CMK (cell line): ENCODE measurements around the gene EPG5.
"Not testable (repeated sequence)": the region's sequence is repeated elsewhere in the genome, so short reads cannot be mapped to it uniquely, and the experiment has no call there.

Experiments used
- DNase-seq: peaks from one replicate; pipeline ENCODE4 v3.0.0-alpha.2; 2010; ENCODE audit warnings: low read depth

Gene EPG5

DNA sequence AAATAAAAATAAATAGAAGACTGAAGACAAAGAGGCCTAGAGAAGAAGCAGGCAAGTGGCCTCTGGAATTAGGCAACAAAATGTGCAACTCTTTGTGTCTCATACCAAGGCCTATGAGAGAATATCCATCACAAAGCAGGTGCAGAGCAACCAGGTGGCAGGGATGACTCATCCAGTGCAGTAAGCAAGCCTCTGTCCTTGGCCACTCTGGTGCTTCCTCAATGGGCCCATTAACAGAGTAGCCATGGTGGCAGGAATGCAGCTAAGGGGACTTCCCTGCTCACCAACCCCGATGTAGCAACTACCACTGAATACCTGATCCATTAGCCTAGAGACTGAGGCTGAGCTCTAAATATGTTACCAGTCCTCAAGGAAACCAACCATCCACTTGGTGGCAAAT lies 11.0 kb upstream of the EPG5 start:
- no peak for DNase-seq

DNA sequence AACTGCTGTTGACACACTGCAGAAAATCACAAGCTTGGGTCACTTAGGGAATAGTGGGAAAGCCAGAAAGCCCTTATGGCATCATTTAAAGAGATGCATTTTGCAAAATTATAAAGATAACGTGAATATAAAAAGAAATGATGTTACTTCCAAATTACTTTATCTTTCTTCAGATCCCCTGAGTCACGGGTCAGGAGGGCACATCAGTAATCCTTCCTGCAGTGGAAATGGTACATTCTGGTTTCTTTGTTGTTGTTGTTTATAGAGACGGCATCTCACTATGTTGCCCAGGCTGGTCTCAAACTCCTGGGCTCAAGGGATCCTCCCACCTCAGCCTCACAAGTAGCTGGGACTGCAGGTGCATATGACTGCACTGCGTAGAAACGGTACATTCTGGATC lies 9.8 kb upstream of the EPG5 start:
- DNase-seq: no peak

DNA sequence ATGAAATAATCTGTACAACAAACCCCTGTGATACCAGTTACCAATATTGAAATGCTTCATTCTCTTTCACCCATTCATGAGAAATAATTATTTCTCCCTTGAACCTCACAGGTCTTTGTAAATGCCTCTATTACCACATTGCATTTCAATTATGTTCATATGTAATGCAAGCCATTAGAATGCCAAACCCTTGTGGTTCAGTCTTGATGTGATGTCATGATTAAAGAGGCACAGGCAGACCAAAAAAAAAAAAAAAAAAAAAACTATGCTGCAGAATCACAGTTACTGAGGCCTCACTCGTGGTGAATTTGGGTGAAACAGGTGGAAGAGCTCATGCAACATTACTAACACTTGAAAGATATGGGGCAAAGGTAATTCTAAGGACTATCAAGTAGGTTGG lies 9.4 kb upstream of the EPG5 start:
- no peak for DNase-seq

DNA sequence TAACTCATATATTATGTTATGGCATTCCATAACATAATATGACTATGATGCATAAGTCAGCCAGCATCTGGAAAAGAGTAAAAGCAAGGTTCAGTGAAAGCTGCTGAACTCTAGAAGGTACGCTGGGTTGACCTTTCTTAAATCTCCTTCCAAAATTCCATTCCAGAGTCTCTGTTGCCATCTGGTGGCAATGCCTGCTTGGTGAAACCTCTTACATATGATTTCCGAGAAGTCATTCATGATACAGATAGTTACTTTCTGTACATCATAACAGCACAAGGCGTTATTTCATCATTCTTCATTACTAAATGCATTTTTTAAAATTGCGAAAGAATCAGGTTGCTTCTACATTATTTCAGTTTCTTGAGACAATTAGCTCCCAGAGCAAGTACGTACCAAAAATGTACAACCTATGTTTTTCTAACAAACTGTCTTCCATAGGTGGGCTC lies 7.0 kb upstream of the EPG5 start:
- DNase-seq: no peak

DNA sequence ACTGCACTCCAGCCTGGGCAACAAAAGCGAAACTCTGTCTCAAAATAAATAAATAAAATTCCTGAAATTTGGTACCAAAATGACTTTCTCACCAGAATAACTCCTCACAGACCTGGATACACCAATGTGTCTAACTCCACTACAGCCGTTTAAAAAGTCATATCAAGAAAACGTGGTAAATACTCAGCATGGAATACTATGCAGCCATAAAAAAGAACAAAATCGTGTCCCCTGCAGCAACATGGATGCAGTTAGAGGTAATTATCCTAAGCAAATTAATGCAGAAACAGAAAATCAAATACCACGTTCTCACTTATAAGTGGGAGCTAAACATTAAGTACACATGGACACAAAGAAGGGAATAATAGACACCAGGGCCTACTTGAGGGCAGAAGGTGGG lies 2.2 kb downstream of the EPG5 start:
- not testable (repeated sequence) for DNase-seq

DNA sequence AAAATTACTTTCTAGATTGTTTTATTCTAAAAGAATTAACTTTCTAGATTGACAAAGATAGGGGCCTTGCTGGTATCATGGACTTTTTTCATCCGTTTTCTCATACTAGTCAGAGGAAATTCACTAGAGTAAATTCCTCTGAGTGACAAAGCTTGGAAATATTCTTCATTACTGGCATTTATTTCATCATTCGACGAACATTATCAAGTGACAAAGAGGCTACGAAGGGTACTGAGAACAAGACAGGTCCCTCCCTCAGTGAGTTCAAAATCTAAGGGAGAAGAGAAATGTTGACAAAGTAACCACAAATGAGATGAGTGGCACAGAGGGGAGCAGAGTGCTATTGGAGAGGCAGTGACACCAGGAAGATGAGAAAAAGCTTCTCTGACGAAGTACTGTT lies 4.3 kb downstream of the EPG5 start:
- no peak for DNase-seq

DNA sequence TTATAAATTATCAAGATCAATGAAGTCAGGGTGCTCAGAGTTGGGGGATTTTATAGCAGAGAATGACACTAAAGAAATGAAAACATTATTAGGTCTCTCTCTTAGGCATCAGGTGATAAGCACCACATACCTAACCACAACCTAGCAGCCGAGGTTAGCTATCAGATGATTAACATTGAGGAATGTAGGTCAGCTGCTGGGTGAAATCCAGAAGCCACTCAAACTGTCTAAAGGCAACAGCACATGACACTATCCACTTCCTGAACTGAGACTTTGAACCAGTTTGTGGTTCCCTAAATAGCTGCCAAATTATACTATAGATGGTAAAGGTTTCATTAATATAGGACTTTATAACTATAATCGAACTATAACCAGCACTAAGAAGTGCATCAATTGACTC lies 4.7 kb downstream of the EPG5 start:
- DNase-seq: no peak

DNA sequence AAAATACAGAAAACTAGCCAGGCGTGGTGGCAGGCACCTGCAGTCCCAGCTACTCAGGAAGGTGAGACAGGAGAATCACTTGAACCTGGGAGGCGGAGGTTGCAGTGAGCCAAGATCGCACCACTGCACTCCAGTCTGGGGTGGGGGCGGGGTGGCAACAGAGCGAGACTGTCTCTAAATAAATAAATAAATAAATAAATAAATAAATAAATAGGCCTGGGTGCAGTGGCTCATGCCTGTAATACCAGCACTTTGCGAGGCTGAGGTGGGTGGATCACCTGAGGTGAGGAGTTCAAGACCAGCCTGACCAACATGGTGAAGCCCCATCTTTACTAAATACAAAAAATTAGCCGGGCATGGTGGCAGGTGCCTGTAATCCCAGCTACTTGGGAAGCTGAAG lies 7.6 kb downstream of the EPG5 start:
- not testable (repeated sequence) for DNase-seq

DNA sequence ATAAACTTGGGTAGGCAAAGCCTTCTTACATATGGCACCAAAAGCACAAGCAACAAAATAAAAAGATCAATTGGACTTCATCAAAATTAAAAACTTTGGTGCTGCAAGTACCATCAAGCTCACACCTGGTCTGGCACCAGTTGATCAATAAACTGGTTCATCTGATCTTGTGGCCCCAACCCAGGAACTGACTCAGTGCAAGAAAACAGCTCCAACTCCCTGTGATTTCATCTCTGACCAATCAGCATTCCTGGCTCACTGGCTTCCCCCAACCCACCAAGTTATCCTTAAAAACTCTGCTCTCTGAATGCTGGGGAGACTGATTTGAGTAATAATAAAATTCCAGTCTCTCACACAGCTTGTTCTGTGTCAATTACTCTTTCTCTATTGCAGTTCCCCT lies 8.4 kb downstream of the EPG5 start:
- no peak for DNase-seq

DNA sequence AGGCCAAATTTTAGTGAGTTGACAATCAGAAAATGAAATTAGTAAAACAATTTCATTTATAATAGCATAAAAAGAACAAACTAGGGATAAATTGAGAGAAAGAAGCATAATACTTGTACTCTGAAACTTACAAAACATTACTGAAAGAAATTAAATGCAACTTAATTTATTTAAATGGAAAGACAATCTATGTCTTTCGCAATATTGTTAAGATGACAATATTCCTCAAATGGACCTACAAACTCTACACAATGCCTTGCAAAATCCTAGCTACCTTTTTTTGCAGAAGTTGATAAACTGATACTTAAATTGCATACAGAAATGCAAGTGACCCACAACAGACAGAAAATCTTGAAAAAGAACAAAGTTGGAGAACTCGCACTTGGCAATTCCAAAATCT lies 9.1 kb downstream of the EPG5 start:
- no peak for DNase-seq

DNA sequence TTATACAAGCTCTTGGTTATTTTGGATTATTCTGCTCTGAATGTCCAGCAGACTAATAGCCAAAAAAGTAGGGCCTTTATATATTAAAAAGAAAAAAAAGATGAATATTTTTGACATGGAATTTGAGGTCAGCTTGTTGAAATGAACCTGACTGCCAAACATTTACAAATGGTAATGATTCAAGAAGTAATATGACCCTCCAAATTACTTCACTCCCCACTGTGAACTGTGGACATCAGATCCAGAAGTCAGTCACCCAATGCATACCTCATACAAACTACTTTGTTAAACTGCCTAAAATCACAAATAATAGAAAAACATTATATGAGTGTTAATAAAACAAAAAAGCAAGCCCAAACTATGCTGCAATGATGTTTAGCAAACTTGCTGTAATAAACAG lies 10.0 kb downstream of the EPG5 start:
- no peak for DNase-seq

DNA sequence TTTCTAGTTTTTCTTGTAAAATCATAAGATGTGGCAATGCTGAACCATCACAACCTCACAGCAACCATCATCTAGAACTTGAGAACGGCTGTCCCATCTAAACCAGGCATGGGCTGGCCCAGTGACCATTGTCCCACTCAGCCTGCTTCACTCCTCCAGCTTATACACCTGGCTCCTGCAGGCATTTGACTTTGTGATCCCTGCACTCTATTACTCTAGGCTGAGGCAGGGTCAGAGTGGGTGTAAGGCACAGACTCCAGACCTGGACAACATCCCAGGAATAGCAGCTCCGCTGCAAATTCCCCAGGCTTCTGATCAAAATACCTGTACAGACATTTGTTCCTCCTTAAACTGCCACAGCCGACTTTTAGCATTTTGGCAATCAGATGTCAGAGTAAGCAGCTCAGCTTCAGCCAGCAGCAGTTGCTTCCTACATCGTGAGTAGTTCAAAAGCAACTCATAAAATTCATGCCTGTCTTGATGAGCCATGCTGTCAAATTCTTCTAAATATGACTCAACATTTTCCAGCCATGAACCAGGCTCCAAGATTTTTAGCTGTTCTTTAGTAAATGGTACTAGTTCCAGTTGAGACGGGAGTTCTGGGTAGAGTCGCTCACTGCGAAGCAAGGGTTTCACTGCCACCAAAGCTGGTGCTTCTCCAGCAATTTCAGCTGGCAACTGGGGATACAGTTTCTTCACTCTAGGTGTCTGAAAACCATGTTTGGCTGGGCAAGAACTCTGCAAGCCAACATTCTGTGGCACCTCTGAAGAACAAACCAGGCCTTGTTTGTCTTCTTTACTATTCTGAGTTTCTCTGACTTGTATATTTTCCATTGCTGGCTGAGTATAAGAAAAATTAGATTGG lies 12.8 kb downstream of the EPG5 start:
- DNase-seq: no peak

DNA sequence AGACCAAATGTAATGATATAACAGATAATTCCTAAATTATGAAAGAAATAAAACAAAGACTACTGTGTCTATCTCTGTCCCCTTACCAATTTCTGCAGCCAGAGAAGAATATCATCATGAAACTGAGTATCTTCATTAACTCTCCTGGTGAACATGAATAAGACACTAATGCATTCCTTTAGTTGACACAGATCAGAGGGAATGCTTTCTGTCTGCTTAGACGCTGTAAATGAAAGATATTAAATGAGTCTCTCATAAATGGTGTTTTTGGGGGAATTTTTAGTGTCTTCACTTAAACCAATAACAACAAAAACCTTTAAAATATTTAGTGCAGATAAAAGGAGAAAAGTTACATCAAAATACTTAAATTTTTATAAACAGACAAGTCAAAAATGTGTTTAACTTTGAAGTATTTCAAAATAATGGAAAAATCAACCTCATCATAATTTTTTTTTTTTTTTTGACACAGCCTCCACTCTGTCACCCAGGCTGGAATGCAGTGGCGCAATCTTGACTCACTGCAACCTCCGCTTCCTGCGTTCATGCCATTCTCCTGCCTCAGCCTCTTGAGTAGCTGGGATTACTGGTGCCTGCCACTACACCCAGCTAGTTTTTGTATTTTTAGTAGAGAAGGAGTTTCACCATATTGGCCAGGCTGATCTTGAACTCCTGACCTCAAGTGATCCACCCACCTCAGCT lies 16.0 kb downstream of the EPG5 start:
- DNase-seq: no peak

DNA sequence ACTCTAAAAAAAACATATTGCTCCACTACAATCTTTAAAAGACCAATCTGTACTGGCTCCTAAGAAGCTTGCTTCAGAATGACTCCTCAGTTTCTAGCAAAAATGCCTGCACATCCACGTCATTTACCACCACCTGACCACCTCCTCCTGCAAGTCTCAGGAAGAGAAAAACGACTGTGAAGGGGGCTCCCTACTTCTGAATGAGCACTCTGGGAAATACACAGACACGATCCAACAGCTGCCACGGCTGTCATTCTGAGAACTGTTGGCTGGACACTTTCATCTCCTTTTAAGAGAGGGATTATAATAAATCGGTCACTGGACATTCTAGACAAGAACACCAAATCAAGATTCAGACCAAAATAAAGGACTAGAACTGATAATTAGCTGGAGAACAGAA lies 21.5 kb downstream of the EPG5 start:
- no peak for DNase-seq

DNA sequence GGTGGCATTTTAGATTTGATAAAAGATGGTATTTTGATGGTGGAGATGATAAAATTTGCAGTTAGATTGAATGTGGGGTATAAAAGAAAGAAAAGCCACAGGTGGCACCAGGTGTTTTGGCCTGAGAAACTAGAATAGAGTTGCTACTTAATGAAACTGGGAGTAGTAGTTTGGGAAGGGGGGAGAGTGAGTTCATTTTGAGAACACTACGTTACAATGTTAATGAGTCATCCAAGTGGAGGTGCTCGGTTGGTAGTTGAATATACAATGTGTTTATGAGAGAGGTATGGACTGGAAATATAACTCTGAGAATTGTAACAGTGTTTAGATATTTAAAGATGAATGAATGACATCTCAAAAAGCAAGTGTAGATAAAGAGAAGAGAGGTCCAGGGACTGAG lies 26.4 kb downstream of the EPG5 start:
- DNase-seq: no peak

DNA sequence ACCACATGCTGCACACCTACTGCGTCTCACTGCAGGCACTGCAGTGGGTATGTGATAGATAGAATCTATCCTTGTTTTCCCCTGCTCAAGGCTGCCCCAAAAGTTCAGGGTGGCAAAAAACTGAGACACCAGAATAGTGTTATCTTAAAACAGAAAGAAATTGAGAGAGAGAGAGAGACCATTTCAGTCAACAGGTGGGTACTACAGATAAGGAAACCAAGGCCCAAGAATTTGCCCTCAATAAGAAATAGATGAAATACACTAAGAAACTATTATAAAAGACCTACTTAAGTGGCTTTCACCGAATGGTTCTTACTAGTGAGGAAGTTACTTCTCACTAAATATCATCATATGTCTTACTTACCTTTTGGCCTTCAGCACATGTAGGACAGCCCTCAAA lies 27.9 kb downstream of the EPG5 start:
- peak; percentile 29 for DNase-seq

DNA sequence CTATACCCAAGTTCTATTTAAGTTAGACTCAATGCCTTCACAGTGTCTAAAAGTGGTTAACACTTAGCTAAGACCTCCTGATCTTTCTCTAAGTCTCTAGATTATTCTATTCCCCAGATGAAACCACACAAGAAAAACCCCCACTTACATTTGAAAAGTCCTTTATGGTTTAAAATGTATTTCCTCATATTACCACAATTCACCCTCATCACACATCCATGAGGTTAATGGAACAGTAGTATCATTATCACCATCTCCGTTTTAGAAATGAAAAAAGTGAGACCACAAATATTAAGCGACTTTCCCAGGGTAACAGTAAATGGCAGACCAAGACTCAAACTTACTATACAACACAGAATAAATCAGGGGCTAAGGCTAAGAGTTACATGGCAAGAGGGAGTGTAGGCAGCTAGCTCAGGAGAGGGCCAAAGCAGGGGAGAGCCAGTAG lies 28.6 kb downstream of the EPG5 start:
- no peak for DNase-seq

DNA sequence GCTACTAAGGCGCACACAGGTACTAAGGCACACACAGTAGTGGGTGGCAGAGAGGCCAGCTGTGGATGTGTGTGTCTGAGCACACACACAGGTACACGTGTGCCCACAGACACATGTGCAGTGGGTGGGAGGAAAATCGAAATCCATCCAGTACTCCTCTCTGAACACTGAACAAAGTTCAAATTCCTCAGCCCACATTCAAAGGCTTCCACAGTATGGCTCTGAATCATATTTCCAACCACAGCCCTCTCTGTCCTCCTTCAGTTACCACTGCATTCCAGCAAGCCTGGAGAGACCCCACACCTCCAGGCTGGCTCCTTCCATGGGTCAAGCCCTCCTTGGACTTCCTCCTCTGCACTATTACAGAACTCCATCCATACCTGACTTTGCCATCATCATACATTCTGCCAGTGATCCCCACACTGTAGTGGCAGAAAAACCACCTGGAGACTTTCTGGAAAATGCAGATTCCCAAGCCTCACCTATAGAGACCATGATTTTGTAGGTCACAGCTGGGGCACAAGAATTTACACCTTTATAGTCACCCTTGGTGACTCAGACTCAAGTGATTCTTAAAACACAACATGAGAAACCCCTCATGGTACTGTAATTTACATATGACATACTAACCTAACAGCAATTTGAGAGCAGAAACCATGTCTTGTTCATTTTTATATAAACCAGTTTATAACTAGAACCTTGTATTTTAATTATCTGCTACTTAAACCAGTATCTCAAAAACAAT lies 31.4 kb downstream of the EPG5 start:
- no peak for DNase-seq

DNA sequence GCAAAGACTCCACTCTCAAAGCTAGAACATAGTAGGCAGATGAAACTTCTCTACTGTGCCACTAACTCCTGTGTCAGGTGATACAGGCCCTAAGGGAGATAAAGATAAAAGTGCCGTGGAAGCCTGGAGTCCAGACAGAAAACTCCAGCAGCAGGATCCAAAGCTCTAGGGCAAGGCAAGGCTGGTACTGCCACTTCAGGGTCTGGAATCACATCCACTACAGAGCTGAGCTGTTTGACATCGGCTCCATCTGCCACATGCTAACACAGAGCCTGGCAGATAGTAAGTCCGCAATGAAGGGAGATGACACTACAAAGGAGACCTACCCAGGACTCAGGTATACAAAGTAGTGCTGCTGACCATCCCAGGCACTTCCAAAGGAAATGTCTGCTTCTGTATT lies 34.4 kb downstream of the EPG5 start:
- no peak for DNase-seq

DNA sequence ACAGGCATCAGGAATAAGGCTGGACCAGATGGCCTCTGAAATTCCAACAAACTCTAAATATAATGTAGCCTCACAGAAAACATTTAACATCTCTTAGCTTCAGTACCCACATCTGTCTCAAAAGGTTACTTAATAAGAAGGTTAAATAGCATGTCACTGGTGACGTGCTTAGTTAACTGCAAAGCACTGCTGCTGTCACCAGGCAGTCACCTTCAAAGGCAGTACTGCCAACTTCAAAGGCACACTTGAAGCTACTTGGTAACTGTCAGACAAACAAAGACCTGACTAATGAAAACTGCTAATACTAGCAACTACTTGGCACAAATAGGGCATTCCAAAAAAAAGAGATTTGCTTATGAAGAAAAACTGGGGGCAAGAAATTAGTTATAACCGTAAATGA lies 36.2 kb downstream of the EPG5 start:
- no peak for DNase-seq

DNA sequence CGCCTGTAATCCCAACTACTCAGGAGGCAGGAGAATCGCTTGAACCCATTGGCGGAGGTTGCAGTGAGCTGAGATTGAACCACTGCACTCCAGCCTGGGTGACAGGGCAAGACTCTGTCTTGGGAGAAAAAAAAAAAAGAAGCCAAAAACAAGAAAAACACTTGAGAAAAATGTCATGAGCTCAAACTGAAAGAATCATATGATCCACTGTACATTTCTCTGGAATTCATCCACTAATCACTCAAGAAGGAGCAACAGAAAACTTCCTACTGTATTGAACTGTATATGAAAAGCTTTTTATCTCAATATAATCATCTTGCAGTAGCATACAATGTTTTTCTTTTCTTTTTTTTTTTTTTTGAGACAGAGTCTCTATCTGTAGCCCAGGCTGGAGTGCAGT lies 40.4 kb downstream of the EPG5 start:
- no peak for DNase-seq

DNA sequence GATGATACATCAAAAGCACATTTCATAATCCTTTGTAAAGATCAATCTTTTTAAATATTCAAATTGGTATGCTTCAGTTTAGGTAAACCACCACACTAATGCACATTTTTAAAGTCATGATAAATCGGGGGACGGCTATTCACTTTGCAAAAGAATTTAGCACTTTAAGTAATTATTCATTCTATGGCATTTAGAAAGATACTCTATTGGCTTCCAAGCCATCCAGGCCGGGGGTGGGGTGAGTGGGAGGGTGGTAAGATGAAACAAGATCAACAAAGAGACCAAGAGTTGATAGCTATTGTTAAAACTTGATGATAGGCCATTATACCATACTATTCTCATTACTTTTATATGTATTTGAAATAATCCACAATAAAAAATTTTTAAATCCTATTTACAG lies 41.0 kb downstream of the EPG5 start:
- no peak for DNase-seq

DNA sequence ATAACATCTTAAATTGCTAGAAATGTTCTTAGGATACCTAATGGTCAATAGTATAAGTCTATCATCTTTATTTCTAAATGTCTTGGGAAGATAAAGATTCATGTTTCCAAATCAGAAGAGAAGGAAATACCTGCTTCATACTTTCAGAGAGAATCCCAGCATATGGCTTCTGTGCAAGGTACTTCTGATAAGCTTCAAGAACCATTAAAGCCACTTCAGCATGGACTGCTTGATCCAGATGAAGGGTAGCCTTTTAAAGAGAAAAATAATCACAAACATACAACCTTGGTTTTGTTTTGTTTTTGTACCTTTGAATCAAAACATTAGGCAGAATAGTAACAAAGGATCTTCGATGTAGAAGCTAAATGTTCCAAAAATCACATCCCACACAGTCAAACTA lies 44.0 kb downstream of the EPG5 start:
- DNase-seq: no peak
